ENCODE results near the gene ACTR10. TPM values are rescaled to one million over a fixed set of nuclear protein-coding genes. Genes with fewer than 3 reads are reported as not detected.

Gene ACTR10
- total and polyA plus RNA-seq, 2 of the 8 experiments (the other 6 are each of a cell fraction or from before 2014, with no cell fraction given), result 15.4 to 34.6 TPM

DNA sequence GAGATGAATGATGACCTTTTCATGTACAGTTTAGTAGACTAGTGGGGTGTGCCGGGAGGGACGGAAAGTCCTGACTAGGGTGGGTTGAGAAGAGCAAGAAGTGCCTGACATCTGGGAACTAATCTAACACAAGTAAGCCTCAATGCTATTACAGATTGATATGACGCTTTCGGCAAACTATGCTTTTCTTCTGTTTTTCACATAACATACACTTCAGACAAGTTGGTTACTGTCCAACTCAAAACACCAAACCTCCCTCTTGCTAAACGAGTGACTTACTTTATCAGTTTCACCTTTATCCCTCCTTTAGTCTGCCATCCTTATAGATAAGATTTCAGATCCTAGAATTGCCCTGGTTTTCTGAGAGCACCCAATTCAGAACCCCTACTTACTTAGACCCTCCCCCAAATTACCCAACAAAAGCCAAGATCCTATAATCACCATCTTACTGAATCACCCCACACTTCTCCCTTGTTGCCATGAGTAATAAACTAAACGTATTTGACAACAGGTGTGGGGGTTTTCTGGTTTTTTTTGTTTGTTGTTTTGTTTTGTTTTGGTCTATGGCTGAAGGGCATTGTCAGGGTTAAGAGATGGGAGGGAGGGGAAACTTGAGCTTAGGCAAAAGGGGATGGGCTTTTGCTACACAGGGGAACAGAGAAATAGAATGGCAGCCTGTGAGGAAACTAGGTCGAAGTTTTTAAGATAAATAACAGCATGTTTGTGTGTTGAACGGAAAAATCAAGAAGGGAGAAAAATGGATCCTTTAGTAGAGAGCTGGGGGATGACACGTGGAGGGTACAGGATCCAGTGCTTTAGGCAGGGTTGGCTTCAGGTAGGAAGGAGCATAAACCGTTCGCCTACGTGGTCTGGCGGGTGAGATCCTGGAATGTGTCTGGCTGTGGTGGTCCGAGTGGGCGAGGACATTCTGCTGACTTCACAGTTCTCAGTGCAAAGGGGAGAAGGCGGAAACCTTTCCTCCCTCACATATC lies 38.6 kb downstream of the ACTR10 start:
- peak overlapping the region; percentile 78 for H3K18ac ChIP-seq (ENCODE audit: extremely low read depth, low read length)
- FAIRE-seq (peak; percentile 57), DNase-seq (ENCODE audit: low read depth in 1 of 2, low spot score in 2 of 2) (no peak)
- H2AK5ac ChIP-seq (ENCODE audit: low read depth, low read length), result 0 out of 2 replicates have a peak overlapping the region, but pooled peaks have one; percentile 54
- H3K27me3 ChIP-seq (replicated peaks in 1 of 4; ENCODE audit: control insufficient read depth in 3 of 4, extremely low read depth in 1 of 4, insufficient read depth in 3 of 4, low read length in 3 of 4), result no peaks in the 10 kb centered on the region
- POLR2A ChIA-PET (ENCODE audit: partially characterized antibody), result interaction anchor here (0.6 kb wide), 1 partner anchor 40 kb away, joined by 3 read pairs; no protein-coding TSS in a partner anchor
- H3K23ac ChIP-seq (ENCODE audit: insufficient read length), result no peak overlapping the region
- H3K79me2 ChIP-seq (ENCODE audit: control insufficient read depth in 1 of 2, insufficient read depth in 2 of 2, low read length in 2 of 2), result no peaks in the 10 kb centered on the region
- H3K36me3 ChIP-seq (ENCODE audit: control insufficient read depth in 2 of 4, insufficient read depth in 4 of 4, low read length in 3 of 4), result peaks cover 0 to 2% (median 0%) of the 10 kb centered on the region in 4 experiments; a peak in 1 of 8 replicates
- 0 out of 2 replicates have a peak overlapping the region, but pooled peaks have one; percentile 49 for H3K27ac ChIP-seq (ENCODE audit: low read depth, low read length)
- H2AFZ ChIP-seq (ENCODE audit: low read length), result 0 out of 2 replicates have a peak overlapping the region, but pooled peaks have one; percentile 6
- peaks cover 0 to 6% (median under 1%) of the 10 kb centered on the region in 4 experiments; a peak in 3 of 7 replicates for H3K4me1 ChIP-seq (replicated peaks in 1 of 4; ENCODE audit: control insufficient read depth in 3 of 4, insufficient read depth in 4 of 4, low read length in 3 of 4)
- peak overlapping the region in 3 of 4 experiments; percentile 24 to 97 (median 96); a peak in 4 of 8 replicates for H3K4me3 ChIP-seq (ENCODE audit: extremely low read depth in 1 of 4, insufficient read depth in 2 of 4, low read depth in 3 of 4, low read length in 4 of 4)
- H3K4me2 ChIP-seq (ENCODE audit: insufficient read depth in 1 of 2, low read depth in 2 of 2, low read length in 2 of 2), result peak overlapping the region; percentile 60 to 91
- peak overlapping the region; percentile 92 for H2BK15ac ChIP-seq (ENCODE audit: low read length)
- H2BK20ac ChIP-seq (ENCODE audit: low read length), result 0 out of 2 replicates have a peak overlapping the region, but pooled peaks have one; percentile 34
- no peaks in the 10 kb centered on the region for H3K79me1 ChIP-seq (ENCODE audit: low read depth, low read length)
- H4K20me1 ChIP-seq (replicated peaks in 1 of 2; ENCODE audit: control insufficient read depth in 1 of 2, insufficient read depth in 2 of 2, low read length in 2 of 2), result no peaks in the 10 kb centered on the region
- H2BK120ac ChIP-seq (replicated peaks; ENCODE audit: low read depth, low read length), result no peak overlapping the region
- CTCF ChIA-PET (ENCODE audit: partially characterized antibody), result no interaction called here
- peak overlapping the region; percentile 85; the same call in 1 of the 2 replicates for H2BK5ac ChIP-seq (ENCODE audit: low read depth, low read length)
- no peak overlapping the region for H3K14ac ChIP-seq (ENCODE audit: insufficient read length)
- no peak overlapping the region for H4K8ac ChIP-seq (ENCODE audit: extremely low read depth, insufficient read depth, low read length)
- no peak overlapping the region for H4K91ac ChIP-seq (replicated peaks; ENCODE audit: insufficient read length, low read length)
- H3K9me3 ChIP-seq (ENCODE audit: insufficient read depth in 2 of 2, low read depth in 1 of 2, low read length in 1 of 2), result no peaks in the 10 kb centered on the region
- WGBS, 2 experiments (ENCODE audit: extremely low coverage in 1 of 2, insufficient coverage in 1 of 2, insufficient read length in 1 of 2, insufficient replicate concordance in 2 of 2, low coverage in 1 of 2, low lambda C conversion rate in 2 of 2, missing lambda C conversion rate in 1 of 2), result 65% methylated on average over 16 of the region's 16 CpGs; no CpG with 5 or more reads in 1 of the 2 experiments
- H3K23me2 ChIP-seq (ENCODE audit: low read depth, low read length), result peaks cover 4% of the 10 kb centered on the region
- peak overlapping the region; percentile 99 for H2BK12ac ChIP-seq (ENCODE audit: low read depth, low read length)
- H3K4ac ChIP-seq (replicated peaks; ENCODE audit: insufficient read length, low read depth, low read length), result no peak overlapping the region
- H3K56ac ChIP-seq (replicated peaks; ENCODE audit: insufficient read length, low read depth, low read length), result no peak overlapping the region
- no peak overlapping the region for H4K5ac ChIP-seq (ENCODE audit: insufficient read length, low read depth, low read length)
- H3K9ac ChIP-seq (replicated peaks in 1 of 4; ENCODE audit: extremely low read depth in 1 of 4, low read depth in 3 of 4, low read length in 3 of 4), result peak overlapping the region in 2 of 4 experiments; percentile 22 to 45; a peak in 2 of 7 replicates
